ENCODE data around the gene USP5. TPM values are rescaled to one million over a fixed set of nuclear protein-coding genes. Genes with fewer than 3 reads are reported as not detected.
"Not testable (repeated sequence)": the region's sequence is repeated elsewhere in the genome, so short reads cannot be mapped to it uniquely, and the experiment has no call there.

Gene USP5
- total RNA-seq, 1 donor: 16.4 TPM

- Histone ChIP-seq H3K27me3 (ENCODE audit: insufficient read depth, low read length) (no peaks in the 10 kb centered on the region), H3K4me3 (ENCODE audit: low read length) (no peak overlapping the region), H3K9me3 (ENCODE audit: low read depth, low read length) (no peaks in the 10 kb centered on the region), H3K4me1 (ENCODE audit: insufficient read depth, low read length) (peaks cover 16% of the 10 kb centered on the region)
These were observed 11.8 kb downstream of the USP5 start for GRCh38 chr12:6863586-6864321.

- not testable (repeated sequence) for H3K4me3 ChIP-seq (ENCODE audit: low read length); H3K27me3 ChIP-seq (ENCODE audit: insufficient read depth, low read length); H3K9me3 ChIP-seq (ENCODE audit: low read depth, low read length)
- peaks cover 28% of the 10 kb centered on the region for H3K4me1 ChIP-seq (ENCODE audit: insufficient read depth, low read length)
These were observed 13.4 kb downstream of the USP5 start for GRCh38 chr12:6865307-6865706.

GRCh38 chr12:6866163-6866919 is 14.4 kb downstream of the USP5 start:
- Histone ChIP-seq H3K4me3 (ENCODE audit: low read length) (peak overlapping the region; percentile 78), H3K9me3 (ENCODE audit: low read depth, low read length) (no peaks in the 10 kb centered on the region)

GRCh38 chr12:6866920-6867412 is 15.0 kb downstream of the USP5 start:
- Histone ChIP-seq H3K4me3 (ENCODE audit: low read length) (peak overlapping the region; percentile 78), H3K27me3 (ENCODE audit: insufficient read depth, low read length) (no peaks in the 10 kb centered on the region)

More at GRCh38 chr12:6866163-6866919, 14.4 kb downstream of the USP5 start:
- Histone ChIP-seq H3K4me1 (ENCODE audit: insufficient read depth, low read length) (peaks cover 37% of the 10 kb centered on the region), H3K27me3 (ENCODE audit: insufficient read depth, low read length) (no peaks in the 10 kb centered on the region)

GRCh38 chr12:6867413-6868210 is 15.7 kb downstream of the USP5 start, which contains the start of gene TPI1:
TPI1 (plus strand) TSS chr12:6867531; CDS start chr12:6867567, 36 bp downstream.
- Histone ChIP-seq H3K27me3 (ENCODE audit: insufficient read depth, low read length) (no peaks in the 10 kb centered on the region), H3K4me3 (ENCODE audit: low read length) (peak within 1 kb of the TSS; percentile 78), H3K4me1 (ENCODE audit: insufficient read depth, low read length) (peaks cover 48% of the 10 kb centered on the region), H3K9me3 (ENCODE audit: low read depth, low read length) (no peaks in the 10 kb centered on the region)

More at GRCh38 chr12:6866920-6867412, 15.0 kb downstream of the USP5 start:
- H3K4me1 ChIP-seq (ENCODE audit: insufficient read depth, low read length): peaks cover 43% of the 10 kb centered on the region
- H3K9me3 ChIP-seq (ENCODE audit: low read depth, low read length): no peaks in the 10 kb centered on the region

GRCh38 chr12:6868211-6869048 is 16.5 kb downstream of the USP5 start:
- Histone ChIP-seq H3K4me3 (ENCODE audit: low read length) (peak overlapping the region; percentile 78), H3K9me3 (ENCODE audit: low read depth, low read length) (no peaks in the 10 kb centered on the region), H3K27me3 (ENCODE audit: insufficient read depth, low read length) (no peaks in the 10 kb centered on the region), H3K4me1 (ENCODE audit: insufficient read depth, low read length) (peaks cover 48% of the 10 kb centered on the region)

GRCh38 chr12:6869049-6870021 is 17.4 kb downstream of the USP5 start:
- Histone ChIP-seq H3K9me3 (ENCODE audit: low read depth, low read length) (no peaks in the 10 kb centered on the region), H3K4me1 (ENCODE audit: insufficient read depth, low read length) (peaks cover 57% of the 10 kb centered on the region), H3K27me3 (ENCODE audit: insufficient read depth, low read length) (no peaks in the 10 kb centered on the region), H3K4me3 (ENCODE audit: low read length) (no peak overlapping the region)

- H3K9me3 ChIP-seq (ENCODE audit: low read depth, low read length); H3K27me3 ChIP-seq (ENCODE audit: insufficient read depth, low read length); H3K4me3 ChIP-seq (ENCODE audit: low read length): not testable (repeated sequence)
- peaks cover 66% of the 10 kb centered on the region for H3K4me1 ChIP-seq (ENCODE audit: insufficient read depth, low read length)
These were observed 18.4 kb downstream of the USP5 start for GRCh38 chr12:6870304-6870703.

- Histone ChIP-seq H3K9me3 (ENCODE audit: low read depth, low read length) (no peaks in the 10 kb centered on the region), H3K4me3 (ENCODE audit: low read length) (peak overlapping the region; percentile 81), H3K27me3 (ENCODE audit: insufficient read depth, low read length) (no peaks in the 10 kb centered on the region), H3K4me1 (ENCODE audit: insufficient read depth, low read length) (peaks cover 68% of the 10 kb centered on the region)
These were observed 19.4 kb downstream of the USP5 start for GRCh38 chr12:6871052-6871957.

GRCh38 chr12:6872073-6873048 is 20.4 kb downstream of the USP5 start:
- H3K27me3 ChIP-seq (ENCODE audit: insufficient read depth, low read length): no peaks in the 10 kb centered on the region
- no peaks in the 10 kb centered on the region for H3K9me3 ChIP-seq (ENCODE audit: low read depth, low read length)
- H3K4me1 ChIP-seq (ENCODE audit: insufficient read depth, low read length): peaks cover 60% of the 10 kb centered on the region
- peak overlapping the region; percentile 81 for H3K4me3 ChIP-seq (ENCODE audit: low read length)

GRCh38 chr12:6873094-6874014 is 21.4 kb downstream of the USP5 start, which contains the start of gene SPSB2:
SPSB2 (minus strand) TSS chr12:6873303; CDS start chr12:6872901, 402 bp downstream.
- Histone ChIP-seq H3K4me3 (ENCODE audit: low read length) (peak within 1 kb of the TSS; percentile 81), H3K4me1 (ENCODE audit: insufficient read depth, low read length) (peaks cover 56% of the 10 kb centered on the region), H3K27me3 (ENCODE audit: insufficient read depth, low read length) (no peaks in the 10 kb centered on the region), H3K9me3 (ENCODE audit: low read depth, low read length) (no peaks in the 10 kb centered on the region)

All from mononuclear cell (primary cell).